Measurements from ENCODE around the gene ARHGAP18.
A peak's percentile ranks its signal among the peaks of the same experiment; 100 is the strongest.

Gene ARHGAP18

GRCh38 chr6:129709769-129710449, at the start of gene ARHGAP18:
ARHGAP18 (minus strand) TSS chr6:129710177; CDS start chr6:129710136, 41 bp downstream.
- peak within 1 kb of the TSS; percentile 92 for H3K27ac ChIP-seq (ENCODE audit: low read depth, low read length)
- peaks cover 4 to 35% (median 29%) of the 10 kb centered on the region in 5 donors for H3K4me1 ChIP-seq (ENCODE audit: control insufficient read depth in 5 of 5, insufficient read depth in 5 of 5, low read length in 5 of 5)
- H3K4me3 ChIP-seq (ENCODE audit: low read depth in 1 of 5, low read length in 5 of 5): peak within 1 kb of the TSS; percentile 74 to 99 (median 90)
- H3K9ac ChIP-seq (ENCODE audit: low read length in 5 of 5): peak within 1 kb of the TSS; percentile 78 to 94 (median 85)
- peaks cover 0 to 3% (median 0%) of the 10 kb centered on the region in 5 donors for H3K27me3 ChIP-seq (ENCODE audit: control insufficient read depth in 5 of 5, insufficient read depth in 4 of 5, low read length in 5 of 5)
- peaks cover 0 to 2% (median 0%) of the 10 kb centered on the region in 5 donors for H3K36me3 ChIP-seq (ENCODE audit: control insufficient read depth in 5 of 5, insufficient read depth in 5 of 5, low read length in 5 of 5)
- no peaks in the 10 kb centered on the region for H3K9me3 ChIP-seq (ENCODE audit: control insufficient read depth in 5 of 5, low read length in 5 of 5)

GRCh38 chr6:129755787-129756186, 45.8 kb upstream of the ARHGAP18 start:
- Histone ChIP-seq H3K27me3 (ENCODE audit: control insufficient read depth in 5 of 5, insufficient read depth in 4 of 5, low read length in 5 of 5) (no peaks in the 10 kb centered on the region), H3K4me3 (ENCODE audit: low read depth in 1 of 5, low read length in 5 of 5) (no peak overlapping the region), H3K36me3 (ENCODE audit: control insufficient read depth in 5 of 5, insufficient read depth in 5 of 5, low read length in 5 of 5) (no peaks in the 10 kb centered on the region), H3K9me3 (ENCODE audit: control insufficient read depth in 5 of 5, low read length in 5 of 5) (no peaks in the 10 kb centered on the region), H3K4me1 (ENCODE audit: control insufficient read depth in 5 of 5, insufficient read depth in 5 of 5, low read length in 5 of 5) (peaks cover 0 to 6% (median 0%) of the 10 kb centered on the region in 5 donors), H3K9ac (ENCODE audit: low read length in 5 of 5) (no peak overlapping the region), H3K27ac (ENCODE audit: low read depth, low read length) (no peak overlapping the region)

GRCh38 chr6:129754750-129755149, 44.8 kb upstream of the ARHGAP18 start:
- Histone ChIP-seq H3K9me3 (ENCODE audit: control insufficient read depth in 5 of 5, low read length in 5 of 5) (no peaks in the 10 kb centered on the region), H3K27me3 (ENCODE audit: control insufficient read depth in 5 of 5, insufficient read depth in 4 of 5, low read length in 5 of 5) (no peaks in the 10 kb centered on the region), H3K4me1 (ENCODE audit: control insufficient read depth in 5 of 5, insufficient read depth in 5 of 5, low read length in 5 of 5) (peaks cover 6 to 14% (median 8%) of the 10 kb centered on the region in 5 donors), H3K9ac (ENCODE audit: low read length in 5 of 5) (no peak overlapping the region), H3K27ac (ENCODE audit: low read depth, low read length) (no peak overlapping the region), H3K36me3 (ENCODE audit: control insufficient read depth in 5 of 5, insufficient read depth in 5 of 5, low read length in 5 of 5) (no peaks in the 10 kb centered on the region), H3K4me3 (ENCODE audit: low read depth in 1 of 5, low read length in 5 of 5) (no peak overlapping the region)

- H3K4me3 ChIP-seq (ENCODE audit: low read depth in 1 of 5, low read length in 5 of 5): no peak overlapping the region
- no peaks in the 10 kb centered on the region for H3K36me3 ChIP-seq (ENCODE audit: control insufficient read depth in 5 of 5, insufficient read depth in 5 of 5, low read length in 5 of 5)
- peaks cover 10 to 27% (median 19%) of the 10 kb centered on the region in 5 donors for H3K4me1 ChIP-seq (ENCODE audit: control insufficient read depth in 5 of 5, insufficient read depth in 5 of 5, low read length in 5 of 5)
- no peaks in the 10 kb centered on the region for H3K27me3 ChIP-seq (ENCODE audit: control insufficient read depth in 5 of 5, insufficient read depth in 4 of 5, low read length in 5 of 5)
- H3K9me3 ChIP-seq (ENCODE audit: control insufficient read depth in 5 of 5, low read length in 5 of 5): no peaks in the 10 kb centered on the region
- H3K27ac ChIP-seq (ENCODE audit: low read depth, low read length): no peak overlapping the region
- no peak overlapping the region for H3K9ac ChIP-seq (ENCODE audit: low read length in 5 of 5)
These were observed 43.4 kb upstream of the ARHGAP18 start for GRCh38 chr6:129753422-129753821.

GRCh38 chr6:129751384-129751783, 41.4 kb upstream of the ARHGAP18 start:
- no peak overlapping the region for H3K27ac ChIP-seq (ENCODE audit: low read depth, low read length)
- no peak overlapping the region for H3K9ac ChIP-seq (ENCODE audit: low read length in 5 of 5)
- no peak overlapping the region for H3K4me3 ChIP-seq (ENCODE audit: low read depth in 1 of 5, low read length in 5 of 5)
- no peaks in the 10 kb centered on the region for H3K9me3 ChIP-seq (ENCODE audit: control insufficient read depth in 5 of 5, low read length in 5 of 5)
- peaks cover 10 to 32% (median 21%) of the 10 kb centered on the region in 5 donors for H3K4me1 ChIP-seq (ENCODE audit: control insufficient read depth in 5 of 5, insufficient read depth in 5 of 5, low read length in 5 of 5)
- H3K27me3 ChIP-seq (ENCODE audit: control insufficient read depth in 5 of 5, insufficient read depth in 4 of 5, low read length in 5 of 5): no peaks in the 10 kb centered on the region
- H3K36me3 ChIP-seq (ENCODE audit: control insufficient read depth in 5 of 5, insufficient read depth in 5 of 5, low read length in 5 of 5): no peaks in the 10 kb centered on the region

- no peaks in the 10 kb centered on the region for H3K27me3 ChIP-seq (ENCODE audit: control insufficient read depth in 5 of 5, insufficient read depth in 4 of 5, low read length in 5 of 5)
- H3K36me3 ChIP-seq (ENCODE audit: control insufficient read depth in 5 of 5, insufficient read depth in 5 of 5, low read length in 5 of 5): no peaks in the 10 kb centered on the region
- H3K4me3 ChIP-seq (ENCODE audit: low read depth in 1 of 5, low read length in 5 of 5): no peak overlapping the region
- no peaks in the 10 kb centered on the region for H3K9me3 ChIP-seq (ENCODE audit: control insufficient read depth in 5 of 5, low read length in 5 of 5)
- H3K9ac ChIP-seq (ENCODE audit: low read length in 5 of 5): no peak overlapping the region
- peaks cover 10 to 32% (median 21%) of the 10 kb centered on the region in 5 donors for H3K4me1 ChIP-seq (ENCODE audit: control insufficient read depth in 5 of 5, insufficient read depth in 5 of 5, low read length in 5 of 5)
- peak overlapping the region; percentile 12 for H3K27ac ChIP-seq (ENCODE audit: low read depth, low read length)
These were observed 40.4 kb upstream of the ARHGAP18 start for GRCh38 chr6:129750360-129750759.

GRCh38 chr6:129749749-129750120, 39.8 kb upstream of the ARHGAP18 start:
- no peaks in the 10 kb centered on the region for H3K27me3 ChIP-seq (ENCODE audit: control insufficient read depth in 5 of 5, insufficient read depth in 4 of 5, low read length in 5 of 5)
- H3K27ac ChIP-seq (ENCODE audit: low read depth, low read length): peak overlapping the region; percentile 12
- H3K9ac ChIP-seq (ENCODE audit: low read length in 5 of 5): peak overlapping the region in 1 of 5 donors; percentile 56
- H3K9me3 ChIP-seq (ENCODE audit: control insufficient read depth in 5 of 5, low read length in 5 of 5): no peaks in the 10 kb centered on the region
- no peak overlapping the region for H3K4me3 ChIP-seq (ENCODE audit: low read depth in 1 of 5, low read length in 5 of 5)
- no peaks in the 10 kb centered on the region for H3K36me3 ChIP-seq (ENCODE audit: control insufficient read depth in 5 of 5, insufficient read depth in 5 of 5, low read length in 5 of 5)
- peaks cover 10 to 32% (median 21%) of the 10 kb centered on the region in 5 donors for H3K4me1 ChIP-seq (ENCODE audit: control insufficient read depth in 5 of 5, insufficient read depth in 5 of 5, low read length in 5 of 5)

GRCh38 chr6:129748901-129749748, 39.1 kb upstream of the ARHGAP18 start:
- Histone ChIP-seq H3K4me3 (ENCODE audit: low read depth in 1 of 5, low read length in 5 of 5) (no peak overlapping the region), H3K27ac (ENCODE audit: low read depth, low read length) (peak overlapping the region; percentile 58), H3K9ac (ENCODE audit: low read length in 5 of 5) (peak overlapping the region in 1 of 5 donors; percentile 56), H3K4me1 (ENCODE audit: control insufficient read depth in 5 of 5, insufficient read depth in 5 of 5, low read length in 5 of 5) (peaks cover 10 to 32% (median 23%) of the 10 kb centered on the region in 5 donors), H3K27me3 (ENCODE audit: control insufficient read depth in 5 of 5, insufficient read depth in 4 of 5, low read length in 5 of 5) (no peaks in the 10 kb centered on the region), H3K9me3 (ENCODE audit: control insufficient read depth in 5 of 5, low read length in 5 of 5) (no peaks in the 10 kb centered on the region), H3K36me3 (ENCODE audit: control insufficient read depth in 5 of 5, insufficient read depth in 5 of 5, low read length in 5 of 5) (no peaks in the 10 kb centered on the region)

- H3K4me1 ChIP-seq (ENCODE audit: control insufficient read depth in 5 of 5, insufficient read depth in 5 of 5, low read length in 5 of 5): peaks cover 10 to 32% (median 23%) of the 10 kb centered on the region in 5 donors
- no peak overlapping the region for H3K9ac ChIP-seq (ENCODE audit: low read length in 5 of 5)
- no peaks in the 10 kb centered on the region for H3K9me3 ChIP-seq (ENCODE audit: control insufficient read depth in 5 of 5, low read length in 5 of 5)
- no peaks in the 10 kb centered on the region for H3K36me3 ChIP-seq (ENCODE audit: control insufficient read depth in 5 of 5, insufficient read depth in 5 of 5, low read length in 5 of 5)
- H3K4me3 ChIP-seq (ENCODE audit: low read depth in 1 of 5, low read length in 5 of 5): peak overlapping the region in 2 of 5 donors; percentile 28 to 50
- no peaks in the 10 kb centered on the region for H3K27me3 ChIP-seq (ENCODE audit: control insufficient read depth in 5 of 5, insufficient read depth in 4 of 5, low read length in 5 of 5)
- H3K27ac ChIP-seq (ENCODE audit: low read depth, low read length): peak overlapping the region; percentile 58
These were observed 38.4 kb upstream of the ARHGAP18 start for GRCh38 chr6:129748212-129748900.

Data from subcutaneous abdominal adipose tissue (tissue), 5 donors.